VCaP (cell line): ENCODE measurements around the gene MAP3K20.

ENCODE experiments used
- H3K27ac ChIP-seq: fragments of 450-650 bp; 2 replicates; pipeline ENCODE4 v1.5.1; 2017
- CTCF ChIP-seq: fragments of 450-650 bp; conservative IDR thresholded peaks from 2 replicates; pipeline ENCODE4 v1.5.1; 2017; ENCODE audit warnings: mild to moderate bottlenecking, moderate library complexity

MAP3K20 gene

GRCh38 chr2:173229086-173229485 is 153.4 kb downstream of the MAP3K20 start:
- H3K27ac ChIP-seq = no peak overlapping the region; the same call in 1 of the 2 replicates
- no peak for TF ChIP-seq CTCF

GRCh38 chr2:173230181-173230580 is 154.5 kb downstream of the MAP3K20 start:
- no peak for TF ChIP-seq CTCF
- peak overlapping the region; percentile 75 for H3K27ac ChIP-seq

GRCh38 chr2:173231042-173231441 is 155.4 kb downstream of the MAP3K20 start:
- peak overlapping the region; percentile 75 for H3K27ac ChIP-seq
- no peak for TF ChIP-seq CTCF

- H3K27ac ChIP-seq = peak overlapping the region; percentile 75
- TF ChIP-seq CTCF = no peak
Observed at GRCh38 chr2:173231465-173231864, 155.8 kb downstream of the MAP3K20 start.

- no peak for TF ChIP-seq CTCF
- H3K27ac ChIP-seq = no peak overlapping the region
Observed at GRCh38 chr2:173232956-173233744, 157.5 kb downstream of the MAP3K20 start.

- TF ChIP-seq CTCF = no peak
- H3K27ac ChIP-seq = no peak overlapping the region
Observed at GRCh38 chr2:173235947-173236803, 160.5 kb downstream of the MAP3K20 start.

GRCh38 chr2:173238385-173238784 is 162.7 kb downstream of the MAP3K20 start:
- H3K27ac ChIP-seq = no peak overlapping the region

More at GRCh38 chr2:173238385-173238784, 162.7 kb downstream of the MAP3K20 start:
- TF ChIP-seq CTCF = no peak
